UCSD-AML1 (cell line): ENCODE results near the gene SHLD1.

Experiments used
- DNase-seq: peaks from one replicate; lab custom pipeline; 2025; ENCODE audit not compliant: unreplicated experiment; lab: John Stamatoyannopoulos, UW

The SHLD1 gene

DNA sequence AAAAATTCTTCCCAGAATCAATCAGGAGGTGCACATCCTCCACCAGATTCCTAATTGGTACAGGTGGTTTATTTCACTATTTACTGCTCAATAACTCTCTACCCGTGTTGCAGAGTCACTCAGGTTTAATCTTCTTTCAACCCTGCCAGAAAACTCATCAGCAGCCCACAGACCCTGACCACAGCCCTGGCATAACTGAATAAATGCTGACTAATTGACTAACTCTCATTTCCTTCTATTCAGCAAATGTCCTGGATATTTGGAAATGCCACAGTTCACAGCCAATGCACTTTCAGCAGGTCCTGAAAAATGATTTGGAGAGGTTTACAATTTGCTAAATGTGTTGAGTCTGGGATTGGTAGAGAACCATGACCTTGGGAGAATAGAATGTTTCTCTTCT lies 137.8 kb downstream of the SHLD1 start:
- no peak for DNase-seq

DNA sequence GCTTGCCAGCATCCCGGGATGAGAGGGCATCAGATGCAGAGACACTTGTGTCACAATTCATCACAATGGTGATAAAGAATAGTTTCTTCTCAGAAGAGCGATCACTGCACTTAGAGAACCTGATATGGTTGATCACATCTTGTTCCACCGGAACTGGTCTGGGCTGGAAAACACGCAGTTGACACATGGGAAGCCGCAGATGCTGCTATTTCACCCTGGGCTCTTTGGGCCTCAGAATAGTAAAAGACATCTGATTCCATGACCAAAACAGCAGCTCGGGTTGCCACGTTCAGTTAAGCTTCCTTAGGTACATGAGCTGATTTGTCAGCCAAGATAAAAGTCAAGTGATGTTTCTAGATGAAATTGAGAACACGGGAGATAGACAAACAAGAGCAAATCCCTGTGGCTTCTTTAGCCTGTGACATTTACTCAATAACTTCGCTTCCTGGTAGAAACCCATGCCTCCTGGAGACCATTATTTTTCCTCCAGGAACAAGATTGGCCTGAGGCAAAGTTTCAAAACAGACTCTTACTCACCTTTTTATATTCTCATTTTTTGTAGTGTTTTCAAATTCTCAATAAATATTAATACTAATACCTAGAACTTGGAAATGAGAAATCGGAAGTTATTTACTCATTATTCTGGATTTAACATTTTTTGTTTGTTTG lies 140.7 kb downstream of the SHLD1 start:
- DNase-seq: no peak

DNA sequence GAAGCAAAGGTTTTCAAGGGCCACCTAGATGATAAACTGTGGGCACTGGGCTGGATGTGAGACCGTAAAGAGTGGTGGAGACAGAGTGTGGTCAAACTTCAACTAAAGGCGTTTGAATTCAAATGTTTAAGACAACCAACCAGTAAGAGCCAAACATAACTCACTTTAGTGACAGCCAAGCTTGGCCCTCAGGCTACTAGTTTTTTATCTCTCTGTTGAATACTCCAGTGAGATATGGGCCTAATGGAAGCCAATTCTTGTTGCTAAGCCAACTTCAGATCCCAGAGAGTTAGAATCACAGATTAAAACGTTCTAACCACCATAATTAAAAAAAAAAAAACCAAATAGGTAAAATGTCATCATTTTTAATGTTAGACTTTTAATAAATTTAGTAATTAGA lies 142.9 kb downstream of the SHLD1 start:
- no peak for DNase-seq

GRCh38 chr20:5893621-5894020 lies 143.4 kb downstream of the SHLD1 start:
- no peak for DNase-seq

GRCh38 chr20:5895626-5896025 lies 145.4 kb downstream of the SHLD1 start:
- no peak for DNase-seq

DNA sequence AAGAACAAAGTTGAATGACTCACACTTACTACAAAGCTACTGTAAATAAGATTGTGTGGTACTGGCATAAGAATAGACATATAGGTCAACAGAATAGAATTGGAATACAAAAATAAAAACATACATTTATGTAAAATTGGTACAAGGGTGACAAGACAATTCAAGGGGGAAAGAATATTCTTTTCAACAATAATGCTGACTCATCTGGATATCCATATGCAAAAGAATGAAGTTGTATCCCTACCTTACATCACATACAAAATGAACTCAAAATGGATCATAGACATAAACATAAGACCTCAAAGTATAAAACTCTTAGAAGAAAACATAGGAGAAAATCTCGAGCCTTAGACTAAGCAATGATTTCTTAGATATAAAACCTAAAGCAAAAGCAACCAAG lies 149.2 kb downstream of the SHLD1 start:
- DNase-seq: no peak

DNA sequence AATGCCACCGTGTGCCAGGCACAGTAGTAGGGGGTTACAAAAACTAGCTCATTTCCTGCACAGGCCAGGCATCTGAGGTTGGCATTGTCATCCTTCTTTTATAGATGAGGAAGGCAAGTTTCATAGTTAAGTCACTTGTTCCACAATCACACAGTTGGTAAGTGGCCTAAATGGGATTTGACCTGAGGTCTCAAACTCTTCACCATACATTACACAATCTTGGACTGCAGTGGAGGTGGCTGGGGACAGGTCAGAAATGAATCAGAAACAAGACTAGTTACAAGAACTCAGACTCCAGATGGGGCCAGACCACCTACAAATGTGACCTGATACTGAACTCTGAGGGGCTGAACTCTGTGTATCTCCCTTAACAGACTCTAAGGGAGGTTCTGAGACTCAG lies 150.7 kb downstream of the SHLD1 start:
- DNase-seq: no peak

DNA sequence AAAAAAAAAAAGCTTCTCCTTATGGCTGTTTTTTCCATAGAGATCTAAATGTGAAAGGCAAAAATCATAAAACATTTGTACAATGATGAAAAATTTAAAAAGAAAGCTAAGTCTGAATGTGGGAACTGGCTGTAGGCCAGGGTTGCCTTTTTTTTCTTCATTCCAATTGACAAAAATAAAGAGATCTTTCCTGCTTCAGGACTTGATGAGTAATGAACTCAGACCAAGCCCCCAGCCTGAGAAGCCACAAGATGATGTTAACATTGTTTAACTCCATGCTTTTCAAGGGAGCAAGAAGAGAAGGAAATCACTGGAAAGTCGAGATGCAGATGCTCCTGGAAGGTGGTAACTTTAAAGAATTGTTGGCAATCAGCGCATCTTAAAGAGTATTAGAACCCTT lies 158.8 kb downstream of the SHLD1 start:
- no peak for DNase-seq

- DNase-seq: no peak
Observed at GRCh38 chr20:5910186-5910585, 160.0 kb downstream of the SHLD1 start.

- no peak for DNase-seq
Observed at GRCh38 chr20:5913166-5913565, 163.0 kb downstream of the SHLD1 start.
